ENCODE data around the gene ERAP2. TPM values are rescaled to one million over a fixed set of nuclear protein-coding genes. Genes with fewer than 3 reads are reported as not detected.

The ERAP2 gene
- total and polyA plus RNA-seq, 2 of the 13 experiments (the other 11 are each of a cell fraction or from before 2014, with no cell fraction given): 12.8 to 16.6 TPM

- TF ChIP-seq, protein P1, sequence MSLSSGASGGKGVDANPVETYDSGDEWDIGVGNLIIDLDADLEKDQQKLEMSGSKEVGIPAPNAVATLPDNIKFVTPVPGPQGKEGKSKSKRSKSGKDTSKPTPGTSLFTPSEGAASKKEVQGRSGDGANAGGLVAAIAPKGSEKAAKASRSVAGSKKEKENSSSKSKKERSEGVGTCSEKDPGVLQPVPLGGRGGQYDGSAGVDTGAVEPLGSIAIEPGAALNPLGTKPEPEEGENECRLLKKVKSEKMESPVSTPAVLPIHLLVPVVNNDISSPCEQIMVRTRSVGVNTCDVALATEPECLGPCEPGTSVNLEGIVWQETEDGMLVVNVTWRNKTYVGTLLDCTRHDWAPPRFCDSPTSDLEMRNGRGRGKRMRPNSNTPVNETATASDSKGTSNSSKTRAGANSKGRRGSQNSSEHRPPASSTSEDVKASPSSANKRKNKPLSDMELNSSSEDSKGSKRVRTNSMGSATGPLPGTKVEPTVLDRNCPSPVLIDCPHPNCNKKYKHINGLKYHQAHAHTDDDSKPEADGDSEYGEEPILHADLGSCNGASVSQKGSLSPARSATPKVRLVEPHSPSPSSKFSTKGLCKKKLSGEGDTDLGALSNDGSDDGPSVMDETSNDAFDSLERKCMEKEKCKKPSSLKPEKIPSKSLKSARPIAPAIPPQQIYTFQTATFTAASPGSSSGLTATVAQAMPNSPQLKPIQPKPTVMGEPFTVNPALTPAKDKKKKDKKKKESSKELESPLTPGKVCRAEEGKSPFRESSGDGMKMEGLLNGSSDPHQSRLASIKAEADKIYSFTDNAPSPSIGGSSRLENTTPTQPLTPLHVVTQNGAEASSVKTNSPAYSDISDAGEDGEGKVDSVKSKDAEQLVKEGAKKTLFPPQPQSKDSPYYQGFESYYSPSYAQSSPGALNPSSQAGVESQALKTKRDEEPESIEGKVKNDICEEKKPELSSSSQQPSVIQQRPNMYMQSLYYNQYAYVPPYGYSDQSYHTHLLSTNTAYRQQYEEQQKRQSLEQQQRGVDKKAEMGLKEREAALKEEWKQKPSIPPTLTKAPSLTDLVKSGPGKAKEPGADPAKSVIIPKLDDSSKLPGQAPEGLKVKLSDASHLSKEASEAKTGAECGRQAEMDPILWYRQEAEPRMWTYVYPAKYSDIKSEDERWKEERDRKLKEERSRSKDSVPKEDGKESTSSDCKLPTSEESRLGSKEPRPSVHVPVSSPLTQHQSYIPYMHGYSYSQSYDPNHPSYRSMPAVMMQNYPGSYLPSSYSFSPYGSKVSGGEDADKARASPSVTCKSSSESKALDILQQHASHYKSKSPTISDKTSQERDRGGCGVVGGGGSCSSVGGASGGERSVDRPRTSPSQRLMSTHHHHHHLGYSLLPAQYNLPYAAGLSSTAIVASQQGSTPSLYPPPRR (CRISPR knock-in tag; IDR thresholded peaks at IDR 0.05; ENCODE audit: borderline replicate concordance): no peak
- TF ChIP-seq TBX2 (CRISPR knock-in tag; IDR thresholded peaks at IDR 0.05; ENCODE audit: borderline replicate concordance): peak; percentile 49; the same call in 1 of the 2 replicates
- no peak for TF ChIP-seq TEAD2 (CRISPR knock-in tag; IDR thresholded peaks at IDR 0.05)
- TF ChIP-seq SUZ12 (IDR thresholded peaks at IDR 0.05; ENCODE audit: low read depth, low read length): no peak
- TF ChIP-seq NFKB2 (CRISPR knock-in tag; IDR thresholded peaks at IDR 0.05; ENCODE audit: borderline replicate concordance): no peak
- TF ChIP-seq, protein P2, sequence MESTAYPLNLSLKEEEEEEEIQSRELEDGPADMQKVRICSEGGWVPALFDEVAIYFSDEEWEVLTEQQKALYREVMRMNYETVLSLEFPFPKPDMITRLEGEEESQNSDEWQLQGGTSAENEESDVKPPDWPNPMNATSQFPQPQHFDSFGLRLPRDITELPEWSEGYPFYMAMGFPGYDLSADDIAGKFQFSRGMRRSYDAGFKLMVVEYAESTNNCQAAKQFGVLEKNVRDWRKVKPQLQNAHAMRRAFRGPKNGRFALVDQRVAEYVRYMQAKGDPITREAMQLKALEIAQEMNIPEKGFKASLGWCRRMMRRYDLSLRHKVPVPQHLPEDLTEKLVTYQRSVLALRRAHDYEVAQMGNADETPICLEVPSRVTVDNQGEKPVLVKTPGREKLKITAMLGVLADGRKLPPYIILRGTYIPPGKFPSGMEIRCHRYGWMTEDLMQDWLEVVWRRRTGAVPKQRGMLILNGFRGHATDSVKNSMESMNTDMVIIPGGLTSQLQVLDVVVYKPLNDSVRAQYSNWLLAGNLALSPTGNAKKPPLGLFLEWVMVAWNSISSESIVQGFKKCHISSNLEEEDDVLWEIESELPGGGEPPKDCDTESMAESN (CRISPR knock-in tag; conservative IDR thresholded peaks at IDR 0.05): no peak
- TF ChIP-seq POLR2A (IDR thresholded peaks at IDR 0.05; ENCODE audit: insufficient read depth in 1 of 2, low read depth in 2 of 2, low read length in 2 of 2): no peak
- TF ChIP-seq MIER3 (CRISPR knock-in tag; IDR thresholded peaks at IDR 0.05; ENCODE audit: borderline replicate concordance): no peak
- TF ChIP-seq ZNF317 (CRISPR knock-in tag; IDR thresholded peaks at IDR 0.05): 0 out of 2 replicates have a peak, but pooled peaks have one; percentile 40
- TF ChIP-seq, protein P3, sequence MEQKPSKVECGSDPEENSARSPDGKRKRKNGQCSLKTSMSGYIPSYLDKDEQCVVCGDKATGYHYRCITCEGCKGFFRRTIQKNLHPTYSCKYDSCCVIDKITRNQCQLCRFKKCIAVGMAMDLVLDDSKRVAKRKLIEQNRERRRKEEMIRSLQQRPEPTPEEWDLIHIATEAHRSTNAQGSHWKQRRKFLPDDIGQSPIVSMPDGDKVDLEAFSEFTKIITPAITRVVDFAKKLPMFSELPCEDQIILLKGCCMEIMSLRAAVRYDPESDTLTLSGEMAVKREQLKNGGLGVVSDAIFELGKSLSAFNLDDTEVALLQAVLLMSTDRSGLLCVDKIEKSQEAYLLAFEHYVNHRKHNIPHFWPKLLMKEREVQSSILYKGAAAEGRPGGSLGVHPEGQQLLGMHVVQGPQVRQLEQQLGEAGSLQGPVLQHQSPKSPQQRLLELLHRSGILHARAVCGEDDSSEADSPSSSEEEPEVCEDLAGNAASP (CRISPR knock-in tag; IDR thresholded peaks at IDR 0.05; ENCODE audit: borderline replicate concordance): no peak
- no peak for TF ChIP-seq ZNF17 (CRISPR knock-in tag; IDR thresholded peaks at IDR 0.05)
Observed at GRCh38 chr5:96875791-96876291, 459 bp upstream of the ERAP2 start (continued).

Data from HepG2 (cell line).